Measurements from ENCODE around the gene BRD4. TPM values are rescaled to one million over a fixed set of nuclear protein-coding genes. Genes with fewer than 3 reads are reported as not detected.

BRD4 gene
- polyA plus RNA-seq, 1 donor (not counting 4 experiments of a cell fraction or from before 2014, with no cell fraction given): 5.5 TPM

- dilution Hi-C loops (cut with MboI; ENCODE audit: extremely low pct_ligation_motif_present, low sequenced_read_pairs): no loop called here
- Histone ChIP-seq H3K9ac (ENCODE audit: control insufficient read depth, extremely low read depth, insufficient read depth, low read length) (no peak overlapping the region), H3K9me3 (ENCODE audit: control insufficient read depth, low read depth, low read length) (no peaks in the 10 kb centered on the region), H3K4me2 (ENCODE audit: control insufficient read depth, extremely low read depth, insufficient read depth, low read depth, low read length) (no peak overlapping the region), H3K27ac (ENCODE audit: control insufficient read depth, insufficient read depth, low read length) (no peak overlapping the region), H3K4me1 (ENCODE audit: control insufficient read depth, extremely low read depth, insufficient read depth, low read length) (peaks cover 12% of the 10 kb centered on the region), H3K36me3 (ENCODE audit: control insufficient read depth in 2 of 2, extremely low read depth in 1 of 2, insufficient read depth in 2 of 2, low read length in 2 of 2) (peaks cover 56 to 62% of the 10 kb centered on the region in 2 experiments), H2AFZ (ENCODE audit: control insufficient read depth, low read length) (no peak overlapping the region), H4K20me1 (ENCODE audit: control insufficient read depth, extremely low read depth, insufficient read depth, low read length) (peaks cover 20% of the 10 kb centered on the region), H3K79me2 (ENCODE audit: control insufficient read depth, insufficient read depth, low read length) (peaks cover 7% of the 10 kb centered on the region), H3K27me3 (ENCODE audit: control insufficient read depth, extremely low read depth, insufficient read depth, low read length) (no peaks in the 10 kb centered on the region), H3K9me1 (ENCODE audit: control insufficient read depth, extremely low read depth, insufficient read depth, low read length) (no peaks in the 10 kb centered on the region), H3K4me3 (ENCODE audit: control insufficient read depth in 2 of 3, extremely low read depth in 1 of 3, insufficient read depth in 2 of 3, low read depth in 1 of 3, low read length in 3 of 3) (no peak overlapping the region)
- FAIRE-seq (no peak), DNase-seq (ENCODE audit: low read depth, low spot score) (no peak)
- no peak for TF ChIP-seq EZH2 (IDR thresholded peaks at IDR 0.05; ENCODE audit: low read length)
- TF ChIP-seq CTCF (optimal IDR thresholded peaks at IDR 0.05 in 1 of 3, IDR thresholded peaks at IDR 0.05 in 1 of 3, conservative IDR thresholded peaks at IDR 0.05 in 1 of 3; ENCODE audit: extremely low read depth in 1 of 3, insufficient read depth in 2 of 3, low read length in 3 of 3): no peak
Observed at GRCh38 chr19:15244808-15245207, 87.5 kb downstream of the BRD4 start.

- Histone ChIP-seq H2AFZ (ENCODE audit: control insufficient read depth, low read length) (no peak overlapping the region), H3K27me3 (ENCODE audit: control insufficient read depth, extremely low read depth, insufficient read depth, low read length) (no peaks in the 10 kb centered on the region), H3K9me1 (ENCODE audit: control insufficient read depth, extremely low read depth, insufficient read depth, low read length) (no peaks in the 10 kb centered on the region), H3K36me3 (ENCODE audit: control insufficient read depth in 2 of 2, extremely low read depth in 1 of 2, insufficient read depth in 2 of 2, low read length in 2 of 2) (peaks cover 58 to 65% of the 10 kb centered on the region in 2 experiments), H4K20me1 (ENCODE audit: control insufficient read depth, extremely low read depth, insufficient read depth, low read length) (peaks cover 15% of the 10 kb centered on the region), H3K79me2 (ENCODE audit: control insufficient read depth, insufficient read depth, low read length) (peaks cover 4% of the 10 kb centered on the region), H3K4me3 (ENCODE audit: control insufficient read depth in 2 of 3, extremely low read depth in 1 of 3, insufficient read depth in 2 of 3, low read depth in 1 of 3, low read length in 3 of 3) (no peak overlapping the region), H3K4me1 (ENCODE audit: control insufficient read depth, extremely low read depth, insufficient read depth, low read length) (peaks cover 6% of the 10 kb centered on the region), H3K27ac (ENCODE audit: control insufficient read depth, insufficient read depth, low read length) (no peak overlapping the region), H3K4me2 (ENCODE audit: control insufficient read depth, extremely low read depth, insufficient read depth, low read depth, low read length) (no peak overlapping the region), H3K9me3 (ENCODE audit: control insufficient read depth, low read depth, low read length) (no peaks in the 10 kb centered on the region), H3K9ac (ENCODE audit: control insufficient read depth, extremely low read depth, insufficient read depth, low read length) (no peak overlapping the region)
- DNase-seq (ENCODE audit: low read depth, low spot score) (no peak), FAIRE-seq (no peak)
- TF ChIP-seq EZH2 (IDR thresholded peaks at IDR 0.05; ENCODE audit: low read length): no peak
- TF ChIP-seq CTCF (optimal IDR thresholded peaks at IDR 0.05 in 1 of 3, IDR thresholded peaks at IDR 0.05 in 1 of 3, conservative IDR thresholded peaks at IDR 0.05 in 1 of 3; ENCODE audit: extremely low read depth in 1 of 3, insufficient read depth in 2 of 3, low read length in 3 of 3): no peak
- dilution Hi-C loops (cut with MboI; ENCODE audit: extremely low pct_ligation_motif_present, low sequenced_read_pairs): no loop called here
Observed at GRCh38 chr19:15244106-15244803, 88.1 kb downstream of the BRD4 start.
